Measurements from ENCODE around the gene NUP210.

GRCh38 chr3:13308380-13308801 lies 111.7 kb downstream of the NUP210 start:
- peak in 2 of 6 experiments; percentile 26 to 43 for TF ChIP-seq CTCF (IDR thresholded peaks at IDR 0.05)
- TF ChIP-seq POLR2A (IDR thresholded peaks at IDR 0.05) = no peak

All from thyroid gland (tissue), 4 donors.